GM19452 (cell line): ENCODE measurements around the gene MPPED1.

Experiments
- ATAC-seq: cut with Tn5 transposase; IDR thresholded peaks from one replicate; pipeline ENCODE4 v1.9.1; 2021; ENCODE audit not compliant: unreplicated experiment

The MPPED1 gene

GRCh38 chr22:43514476-43515157 lies 102.8 kb downstream of the MPPED1 start:
- ATAC-seq, result no peak

DNA sequence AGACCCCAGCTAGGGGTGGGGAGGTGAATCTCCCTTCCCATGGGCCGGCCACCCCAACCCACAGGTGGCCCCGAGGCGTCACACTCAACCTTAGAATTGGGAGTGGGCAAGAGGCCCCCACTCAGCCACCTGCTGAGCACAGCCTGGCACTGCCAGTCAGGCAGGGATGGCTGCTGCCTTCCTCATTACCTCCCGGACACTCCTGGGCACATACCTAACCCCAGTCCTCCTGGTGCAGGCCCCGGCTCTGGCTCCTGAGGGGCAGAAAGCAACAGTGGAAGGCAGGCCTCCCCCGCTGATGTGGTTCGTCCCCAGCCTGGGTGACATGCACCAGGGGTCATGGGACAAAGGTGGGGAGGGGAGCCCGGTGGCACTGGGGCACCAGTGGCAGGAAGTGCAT lies 103.6 kb downstream of the MPPED1 start:
- ATAC-seq, result no peak

DNA sequence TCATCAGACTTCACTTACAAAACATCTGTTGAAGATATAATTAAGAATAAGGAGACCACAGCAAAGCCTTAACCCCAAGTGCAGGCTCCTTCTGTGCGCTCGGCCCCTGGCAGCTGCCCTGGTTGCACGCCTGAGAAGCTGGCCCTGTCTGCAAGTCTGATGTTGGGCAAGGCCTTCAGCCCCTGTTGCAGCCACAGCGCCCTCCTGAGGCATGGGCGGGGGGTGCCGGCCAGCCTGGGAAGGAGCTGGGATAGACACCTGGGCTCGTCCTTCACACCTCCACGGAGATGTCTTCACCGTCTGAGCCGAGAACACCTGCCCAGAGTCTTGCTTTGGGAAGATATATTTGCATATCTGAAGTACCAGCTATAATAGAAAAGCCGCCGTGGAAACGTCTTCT lies 104.1 kb downstream of the MPPED1 start:
- ATAC-seq, result no peak

DNA sequence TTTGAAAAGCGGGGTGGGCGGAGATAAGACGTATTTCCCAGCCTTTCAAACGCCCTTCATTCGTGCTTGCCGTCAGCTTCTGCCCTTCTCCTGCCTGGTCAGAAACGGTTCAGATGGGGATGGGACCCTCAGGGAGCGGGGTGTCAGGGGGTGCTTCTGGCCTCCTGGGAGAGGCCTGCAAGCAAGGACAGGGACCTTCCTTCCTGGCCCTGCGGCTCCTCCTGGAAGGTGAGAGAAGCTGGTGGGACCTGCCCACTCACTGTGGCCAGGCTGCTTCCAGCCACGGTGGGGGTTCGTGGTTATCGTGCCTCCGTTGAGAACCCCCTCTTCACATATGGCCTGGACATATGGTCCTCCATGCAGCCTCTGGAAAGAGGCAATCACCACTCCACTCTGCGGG lies 104.6 kb downstream of the MPPED1 start:
- ATAC-seq, result no peak

- ATAC-seq, result no peak
Measured at GRCh38 chr22:43516996-43517635, 105.3 kb downstream of the MPPED1 start.

DNA sequence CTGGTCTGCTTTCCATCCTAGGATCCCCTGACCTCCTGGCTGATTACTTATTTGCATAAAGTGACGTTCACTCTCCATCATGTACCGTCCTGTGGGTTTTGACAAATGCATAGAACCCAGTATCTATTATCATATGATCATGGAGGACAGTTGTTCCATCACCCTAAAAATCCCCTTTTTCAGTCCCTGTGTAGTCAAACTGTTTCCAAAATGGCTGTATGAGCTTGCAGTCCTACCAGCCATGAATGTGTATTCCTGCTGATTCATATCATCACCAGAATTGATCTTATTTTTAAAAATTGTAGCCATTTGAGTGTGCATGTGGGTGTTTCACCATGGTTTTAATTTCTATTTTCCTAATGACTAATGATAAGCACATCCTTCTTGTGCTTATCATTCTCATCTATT lies 108.8 kb downstream of the MPPED1 start:
- ATAC-seq, result no peak

DNA sequence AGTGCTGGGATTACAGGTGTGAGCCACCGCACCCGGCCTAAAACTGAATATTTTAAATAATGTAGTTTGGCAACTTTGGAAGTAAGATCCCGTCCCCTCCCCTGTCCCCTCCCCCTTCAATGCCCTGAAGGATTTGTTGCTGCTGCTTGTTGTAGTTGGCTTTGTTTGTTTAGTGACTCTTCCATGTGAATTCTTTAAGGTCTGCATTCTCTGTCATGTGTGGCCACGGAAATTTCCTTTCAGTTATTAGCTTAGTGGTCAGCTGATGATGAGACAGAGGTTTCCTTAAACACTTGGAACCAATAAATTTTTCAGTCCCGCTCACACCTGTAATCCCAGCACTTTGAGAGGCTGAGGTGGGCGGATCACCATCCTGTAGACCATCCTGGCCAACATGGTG lies 109.9 kb downstream of the MPPED1 start:
- no peak for ATAC-seq

DNA sequence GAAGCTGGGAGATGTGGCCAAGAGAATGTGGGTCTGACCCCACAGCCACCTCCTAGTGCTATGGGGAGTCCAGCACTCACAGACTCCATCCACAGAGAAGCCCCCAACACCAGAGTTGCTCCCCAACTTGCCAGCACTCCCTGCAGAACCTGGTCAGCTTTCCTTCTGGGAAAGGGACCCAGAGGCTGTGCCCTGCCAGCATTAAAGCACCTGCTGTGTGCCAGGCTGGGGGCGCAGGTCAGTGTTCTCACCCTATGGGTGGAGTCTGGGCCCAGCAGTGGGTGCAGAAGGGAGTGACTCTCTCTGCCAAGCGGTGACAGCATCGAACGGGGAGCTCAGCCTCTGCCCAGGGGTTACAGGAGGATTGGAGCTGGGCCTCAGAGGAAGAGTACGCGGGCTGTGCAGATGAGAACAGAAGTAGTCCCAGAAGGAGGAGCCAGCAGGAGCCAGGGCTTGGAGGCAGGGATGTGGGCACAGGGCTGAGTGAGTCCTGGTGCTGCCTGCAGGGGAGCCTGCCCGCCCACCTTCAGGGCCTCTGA lies 114.4 kb downstream of the MPPED1 start:
- ATAC-seq, result no peak

DNA sequence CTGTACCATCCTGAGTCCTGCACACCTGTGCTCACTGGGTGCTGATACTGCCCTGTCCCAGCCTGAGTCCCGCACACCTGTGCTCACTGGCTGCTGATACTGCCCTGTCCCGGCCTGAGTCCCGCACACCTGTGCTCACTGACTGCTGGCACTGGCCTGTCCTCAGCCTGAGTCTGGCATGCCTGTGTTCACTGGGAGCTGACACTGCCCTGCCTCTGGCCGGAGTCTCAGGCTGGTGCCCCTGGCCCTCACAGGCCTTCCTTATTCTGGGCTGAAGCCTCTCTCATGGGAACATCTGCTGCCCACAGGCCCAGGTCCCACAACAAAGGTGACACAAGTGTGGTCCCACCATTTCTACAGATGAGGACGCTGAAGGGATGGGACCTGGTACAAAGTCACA lies 115.1 kb downstream of the MPPED1 start:
- ATAC-seq, result no peak

- ATAC-seq, result no peak
Measured at GRCh38 chr22:43528601-43529360, 117.0 kb downstream of the MPPED1 start.

DNA sequence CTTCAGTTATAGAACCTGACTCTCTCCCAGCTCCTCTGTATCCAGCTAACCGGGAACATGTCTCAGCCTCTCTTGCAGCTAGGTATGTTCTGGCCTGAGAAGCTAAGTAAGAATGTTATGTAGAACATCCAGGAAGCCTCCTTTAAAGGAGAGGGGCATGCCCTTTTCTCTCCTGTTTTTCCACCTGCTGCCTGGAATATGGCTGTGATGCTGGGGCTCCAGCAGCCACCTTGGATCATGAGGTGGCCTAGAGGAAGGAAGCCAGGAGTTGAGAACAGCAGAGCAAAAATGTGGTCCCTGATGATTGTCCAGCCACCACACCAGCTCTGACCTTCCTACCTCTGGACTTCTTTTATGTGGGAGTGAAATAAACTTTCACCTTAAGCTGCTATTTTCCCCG lies 117.6 kb downstream of the MPPED1 start:
- no peak for ATAC-seq

GRCh38 chr22:43529934-43530333 lies 118.1 kb downstream of the MPPED1 start:
- no peak for ATAC-seq

- ATAC-seq, result no peak
Measured at GRCh38 chr22:43530349-43531201, 118.8 kb downstream of the MPPED1 start.

GRCh38 chr22:43531651-43532050 lies 119.8 kb downstream of the MPPED1 start:
- ATAC-seq, result no peak

- ATAC-seq, result no peak
Measured at GRCh38 chr22:43532301-43533155, 120.7 kb downstream of the MPPED1 start.

GRCh38 chr22:43533156-43533530 lies 121.3 kb downstream of the MPPED1 start:
- no peak for ATAC-seq

DNA sequence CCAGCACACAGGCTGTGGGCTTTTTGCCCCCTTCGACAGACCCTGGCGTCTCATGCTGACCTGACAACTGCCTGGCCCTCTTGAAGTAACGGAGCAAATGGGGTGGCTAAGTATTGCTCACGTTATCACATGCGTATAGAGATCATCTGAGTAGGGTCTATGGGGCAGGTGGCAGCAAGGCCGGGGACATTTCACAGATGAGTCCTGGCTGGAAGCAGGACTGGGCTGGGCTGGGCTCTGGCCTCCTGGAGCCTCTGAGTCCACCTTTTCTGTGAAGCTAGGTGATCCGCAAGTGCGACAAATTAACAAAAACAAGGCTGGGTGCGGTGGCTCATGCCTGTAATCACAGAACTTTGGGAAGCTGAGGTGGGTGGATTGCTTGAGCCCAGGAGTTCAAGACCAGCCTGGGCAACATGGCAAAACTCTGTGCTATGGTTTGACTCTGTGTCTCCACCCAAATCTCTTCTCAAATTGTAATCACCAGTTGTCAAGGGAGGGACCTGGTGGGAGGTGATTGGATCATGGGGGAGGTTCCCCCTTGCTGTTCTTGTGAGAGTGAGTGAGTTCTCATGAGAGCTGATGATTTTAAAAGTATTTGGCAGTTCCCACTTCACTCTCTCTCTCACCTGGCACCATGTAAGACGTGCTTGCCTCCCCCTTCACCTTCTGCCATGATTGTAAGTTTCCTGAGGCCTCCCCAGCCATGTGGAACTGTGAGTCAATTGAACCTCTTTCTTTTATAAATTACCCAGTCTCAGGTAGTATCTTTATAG lies 122.0 kb downstream of the MPPED1 start:
- no peak for ATAC-seq

GRCh38 chr22:43534916-43535315 lies 123.1 kb downstream of the MPPED1 start:
- ATAC-seq, result no peak

GRCh38 chr22:43535336-43535735 lies 123.5 kb downstream of the MPPED1 start:
- ATAC-seq, result no peak
